GM13977 (cell line): ENCODE results near the gene IGLL5.

Experiments
- DNase-seq: peaks from one replicate; pipeline ENCODE4 v3.0.0; 2012; ENCODE audit warnings: low spot score
- CTCF ChIP-seq: IDR thresholded peaks from 2 replicates; pipeline ENCODE4 v1.5.1; 2012; ENCODE audit warnings: mild to moderate bottlenecking, control low read depth; ENCODE audit not compliant: insufficient read depth; ENCODE audit errors: extremely low read depth, missing control alignments
- in situ Hi-C: fragments of 300-500 bp; cut with MboI; formaldehyde crosslinking; loops from one replicate; pipeline ENCODE4 v1.12.0; 2022; ENCODE audit warnings: low sequenced_read_pairs, low pct_unique_long_range_greater_than_20kb, mixed read lengths, inconsistent platforms; ENCODE audit not compliant: unreplicated experiment

IGLL5 gene

GRCh38 chr22:22936180-22936914 lies 48.7 kb downstream of the IGLL5 start:
- no peak for DNase-seq
- no peak for TF ChIP-seq CTCF
- in situ Hi-C loops: loop anchor here (10.0 kb wide), 2 partner anchors 622 to 902 kb away; no protein-coding TSS in a partner anchor

GRCh38 chr22:22936915-22937656 lies 49.5 kb downstream of the IGLL5 start:
- TF ChIP-seq CTCF: no peak
- in situ Hi-C loops: loop anchor here (10.0 kb wide), 2 partner anchors 622 to 902 kb away; no protein-coding TSS in a partner anchor
- no peak for DNase-seq

- DNase-seq: no peak
- in situ Hi-C loops: loop anchor here (10.0 kb wide), 2 partner anchors 623 to 903 kb away; no protein-coding TSS in a partner anchor
- no peak for TF ChIP-seq CTCF
Measured at GRCh38 chr22:22937894-22938480, 50.4 kb downstream of the IGLL5 start.

- no peak for DNase-seq
- TF ChIP-seq CTCF: no peak
- in situ Hi-C loops: loop anchor here (10.0 kb wide), 2 partner anchors 624 to 904 kb away; no protein-coding TSS in a partner anchor
Measured at GRCh38 chr22:22938672-22939587, 51.3 kb downstream of the IGLL5 start.

- DNase-seq: no peak
- in situ Hi-C loops: loop anchor here (5.0 to 10.0 kb wide), 3 partner anchors 32 to 905 kb away; no protein-coding TSS in a partner anchor
- no peak for TF ChIP-seq CTCF
Measured at GRCh38 chr22:22939588-22940368, 52.2 kb downstream of the IGLL5 start.
